Endothelial cell of umbilical vein (primary cell): ENCODE results near the gene GMPPB. TPM values are rescaled to one million over a fixed set of nuclear protein-coding genes. Genes with fewer than 3 reads are reported as not detected.
"Not testable (repeated sequence)": the region's sequence is repeated elsewhere in the genome, so short reads cannot be mapped to it uniquely, and the experiment has no call there.

Experiments used
- BruUV-seq: library from RNA; stranded (reverse); fragments of 400-500 nt; replicated peaks from 2 replicates; lab custom pipeline; 2021; lab: Mats Ljungman, UMichigan
- CTCF ChIA-PET: fragments of 300-600, 350-600 bp; sonication (Branson Sonifier 250); formaldehyde crosslinking; loops from one replicate; lab custom pipeline; 2021; ENCODE audit warnings: antibody characterized with exemption, inconsistent platforms; lab: Charles Lee
- POLR2A ChIA-PET: fragments of 300-600, 350-600 bp; sonication (Branson Sonifier 250); formaldehyde crosslinking; loops from one replicate; lab custom pipeline; 2021; ENCODE audit warnings: antibody characterized with exemption, inconsistent platforms; lab: Charles Lee
- DNase-seq: peaks from one replicate; pipeline ENCODE4 v3.0.0-alpha.2; 2011; ENCODE audit warnings: low read depth, low spot score
- FAIRE-seq: peaks from 2 replicates; lab custom pipeline; 2011; peaks lifted over from hg19 to GRCh38; lab: Jason Lieb, UNC
- H2AFZ ChIP-seq: 2 replicates; pipeline ENCODE4 v1.6.0; 2012; ENCODE audit warnings: low read depth, low read length, control low read depth, inconsistent platforms
- H3K27ac ChIP-seq: 2 replicates; pipeline ENCODE4 v1.5.1; 2011; ENCODE audit warnings: low read depth, mild to moderate bottlenecking, control low read depth, low read length, moderate library complexity; ENCODE audit not compliant: insufficient read depth
- H3K27me3 ChIP-seq, 2 experiments: 2 replicates each; pipeline versions ENCODE4 v1.6.0 to v1.6.1; 2011; ENCODE audit warnings: low read length in 2 of 2, mixed read lengths in 1 of 2; ENCODE audit not compliant: control insufficient read depth in 2 of 2, insufficient read depth in 2 of 2
- H3K36me3 ChIP-seq, 2 experiments: 2 replicates in 1 of 2; 3 replicates in 1 of 2; pipeline ENCODE4 v1.5.1; 2011; ENCODE audit warnings: low read length in 2 of 2, mild to moderate bottlenecking in 1 of 2, moderate library complexity in 1 of 2; ENCODE audit not compliant: control insufficient read depth in 2 of 2, insufficient read depth in 2 of 2; ENCODE audit errors: extremely low read depth in 1 of 2
- H3K4me1 ChIP-seq: 3 replicates; pipeline ENCODE4 v1.5.1; 2011; ENCODE audit warnings: mild to moderate bottlenecking, low read length; ENCODE audit not compliant: control insufficient read depth, insufficient read depth; ENCODE audit errors: extremely low read depth
- H3K4me2 ChIP-seq: 2 replicates; pipeline ENCODE4 v1.6.1; 2011; ENCODE audit warnings: low read length, control low read depth, mixed read lengths; ENCODE audit not compliant: insufficient read depth
- H3K4me3 ChIP-seq, 3 experiments: fragments of 200-600 bp in 1 of 3; sonication (generic), shearing (Covaris generic) in 1 of 3; replicated peaks in 1 of 3; 2 replicates each; pipeline ENCODE4 v1.5.1; 2011 to 2016; ENCODE audit warnings: control low read depth in 3 of 3, low read length in 3 of 3, mild to moderate bottlenecking in 2 of 3, inconsistent platforms in 1 of 3, low read depth in 1 of 3, moderate library complexity in 1 of 3; ENCODE audit not compliant: insufficient read depth in 1 of 3
- H3K79me2 ChIP-seq: 2 replicates; pipeline ENCODE4 v1.6.0; 2012; ENCODE audit warnings: low read length, inconsistent platforms; ENCODE audit not compliant: control insufficient read depth, insufficient read depth
- H3K9ac ChIP-seq: replicated peaks from 2 replicates; pipeline ENCODE3; 2011; ENCODE audit warnings: low read length, control low read depth; ENCODE audit not compliant: insufficient read depth; ENCODE audit errors: extremely low read depth
- H3K9me1 ChIP-seq: replicated peaks from 3 replicates; pipeline ENCODE4 v1.6.0; 2011; ENCODE audit warnings: mild to moderate bottlenecking, low read length; ENCODE audit not compliant: control insufficient read depth, insufficient read depth; ENCODE audit errors: extremely low read depth
- H3K9me3 ChIP-seq: replicated peaks from 2 replicates; pipeline ENCODE4 v1.5.1; 2012; ENCODE audit warnings: low read length, inconsistent platforms; ENCODE audit not compliant: control insufficient read depth, insufficient read depth
- H4K20me1 ChIP-seq: replicated peaks from 2 replicates; pipeline ENCODE3; 2011; ENCODE audit warnings: mild to moderate bottlenecking, low read length; ENCODE audit not compliant: control insufficient read depth, insufficient read depth; ENCODE audit errors: extremely low read depth
- CTCF ChIP-seq, 2 donors: IDR thresholded peaks; 1 replicate in 1 of 2; 2 replicates in 1 of 2; pipeline ENCODE4 v1.5.1; 2011; ENCODE audit warnings: low read length in 2 of 2, mild to moderate bottlenecking in 2 of 2, moderate library complexity in 2 of 2, control low read depth in 1 of 2, inconsistent platforms in 1 of 2, low read depth in 1 of 2; ENCODE audit not compliant: insufficient read depth in 1 of 2; ENCODE audit errors: extremely low read depth in 1 of 2
- EZH2 ChIP-seq: IDR thresholded peaks from 2 replicates; pipeline ENCODE4 v1.6.1; 2012; ENCODE audit warnings: borderline replicate concordance, low read depth, mild to moderate bottlenecking, moderate library complexity, low read length, inconsistent platforms; ENCODE audit not compliant: severe bottlenecking
- FOS ChIP-seq: IDR thresholded peaks from 2 replicates; pipeline ENCODE4 v1.6.1; 2011; ENCODE audit warnings: mild to moderate bottlenecking, low read length, moderate library complexity, borderline replicate concordance; ENCODE audit not compliant: insufficient read depth
- GATA2 ChIP-seq: IDR thresholded peaks from 2 replicates; pipeline ENCODE4 v1.7.0; 2011; ENCODE audit warnings: low read depth, mild to moderate bottlenecking, moderate library complexity, mixed read lengths, low read length; ENCODE audit not compliant: insufficient read length, insufficient read depth
- JUN ChIP-seq: IDR thresholded peaks from 2 replicates; pipeline ENCODE4 v1.6.1; 2011; ENCODE audit warnings: borderline replicate concordance, low read depth; ENCODE audit not compliant: insufficient read length, insufficient read depth
- MYC ChIP-seq: IDR thresholded peaks from one replicate; pipeline ENCODE4 v1.6.1; 2011; ENCODE audit warnings: mild to moderate bottlenecking, low read depth, low read length
- POLR2A ChIP-seq: IDR thresholded peaks from 2 replicates; pipeline ENCODE4 v1.6.1; 2012; ENCODE audit warnings: low read depth, mild to moderate bottlenecking, control low read depth, low read length
- POLR2AphosphoS5 ChIP-seq: IDR thresholded peaks from 2 replicates; pipeline ENCODE4 v1.6.1; 2012; ENCODE audit warnings: low read depth, mild to moderate bottlenecking, control low read depth, low read length, moderate library complexity; ENCODE audit not compliant: insufficient read depth
- dilution Hi-C: fragments of 300-500 bp; cut with MboI; formaldehyde crosslinking; loops from one replicate; pipeline ENCODE4 v1.15.0; 2019; ENCODE audit warnings: low sequenced_read_pairs; ENCODE audit not compliant: extremely low pct_ligation_motif_present
- intact Hi-C: fragments of 100-400 bp; cut with micrococcal nuclease; formaldehyde crosslinking; loops from one replicate; pipeline ENCODE4 v1.10.0; 2022
- polyA plus RNA-seq, 4 experiments: library from polyadenylated mRNA; depleted of rRNA in 3 of 4; stranded (reverse) in 3 of 4; unstranded in 1 of 4; fragments of >200 nt; gene quantifications; 2 replicates each; pipeline versions ENCODE4 v1.2.1 to v1.2.3, GENCODE V29; 2011 to 2012; ENCODE audit warnings: missing spikeins in 1 of 4
- total RNA-seq: library from RNA; stranded (reverse); gene quantifications from 2 replicates; pipeline ENCODE4 v1.2.3, GENCODE V29; 2021
- TF ChIP-seq, protein P1 (sequence below): IDR thresholded peaks from 2 replicates; pipeline ENCODE4 v1.6.1; 2011; ENCODE audit not compliant: insufficient read depth, insufficient read length

Gene GMPPB
- total and polyA plus RNA-seq, 2 donors (not counting 3 experiments of a cell fraction or from before 2014, with no cell fraction given), result 52.5 to 62.0 TPM

- H3K27ac ChIP-seq, result no peak overlapping the region
- CTCF ChIA-PET, result interaction anchor here (2.5 kb wide), 1 partner anchor 89 kb away, joined by 9 read pairs; no protein-coding TSS in a partner anchor
- no peaks in the 10 kb centered on the region for H3K9me3 ChIP-seq
- intact Hi-C loops (no loop called here), dilution Hi-C loops (no loop called here)
- no peaks in the 10 kb centered on the region for H3K27me3 ChIP-seq
- H3K4me3 ChIP-seq, result no peak overlapping the region
- H3K9me1 ChIP-seq, result no peaks in the 10 kb centered on the region
- POLR2A ChIA-PET, result no interaction called here
- FAIRE-seq (no peak), DNase-seq (no peak)
- peaks cover 5% of the 10 kb centered on the region for H4K20me1 ChIP-seq
- no peak overlapping the region for H2AFZ ChIP-seq
- H3K9ac ChIP-seq, result no peak overlapping the region
- no peaks in the 10 kb centered on the region for H3K36me3 ChIP-seq
- H3K4me2 ChIP-seq, result no peak overlapping the region
- peaks cover 41% of the 10 kb centered on the region for H3K79me2 ChIP-seq
- no peak for TF ChIP-seq CTCF (IDR thresholded peaks at IDR 0.05; ENCODE audit: extremely low read depth in 1 of 2, insufficient read depth in 1 of 2, low read depth in 1 of 2, low read length in 2 of 2)
- no peak for TF ChIP-seq MYC
- TF ChIP-seq FOS, result no peak
- TF ChIP-seq GATA2, result no peak
- no peak for TF ChIP-seq POLR2A
- TF ChIP-seq, protein P1, sequence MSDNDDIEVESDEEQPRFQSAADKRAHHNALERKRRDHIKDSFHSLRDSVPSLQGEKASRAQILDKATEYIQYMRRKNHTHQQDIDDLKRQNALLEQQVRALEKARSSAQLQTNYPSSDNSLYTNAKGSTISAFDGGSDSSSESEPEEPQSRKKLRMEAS, result no peak
- TF ChIP-seq JUN, result no peak
- no peak for TF ChIP-seq EZH2
- TF ChIP-seq POLR2AphosphoS5, result no peak
- peaks cover 13% of the 10 kb centered on the region for H3K4me1 ChIP-seq
- no TSS peak for BruUV-seq
These were observed 26.3 kb upstream of the GMPPB start for GRCh38 chr3:49750056-49750455.

DNA sequence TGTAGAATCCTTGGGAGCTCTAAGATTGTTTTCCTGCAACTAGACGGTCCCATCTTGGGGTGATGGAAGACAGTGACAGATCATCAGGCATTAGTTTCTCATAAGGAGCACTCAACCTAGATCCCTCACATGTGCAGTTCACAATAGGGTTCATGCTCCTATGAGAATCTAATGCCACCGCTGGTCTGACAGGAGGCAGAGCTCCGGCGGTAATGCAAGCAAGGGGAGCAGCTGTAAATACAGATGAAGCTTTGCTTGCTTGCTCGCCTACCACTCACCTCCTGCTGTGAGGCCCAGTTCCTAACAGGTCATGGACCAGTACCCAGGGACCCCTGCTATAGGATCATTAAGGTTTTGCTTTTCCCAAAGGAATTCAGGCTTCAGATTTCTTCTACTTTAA, 25.1 kb upstream of the GMPPB start:
- CTCF ChIA-PET, result interaction anchor here (0.8 to 2.5 kb wide), 6 partner anchors 8 to 209 kb away, joined by 3 to 9 read pairs (median 4); no protein-coding TSS in a partner anchor
- intact Hi-C loops, H3K4me3 ChIP-seq, H3K27me3 ChIP-seq, H3K36me3 ChIP-seq, dilution Hi-C loops, H3K9me3 ChIP-seq, H3K4me2 ChIP-seq, H3K9ac ChIP-seq, DNase-seq, H3K9me1 ChIP-seq, H4K20me1 ChIP-seq, H2AFZ ChIP-seq, POLR2A ChIA-PET, FAIRE-seq, BruUV-seq, H3K27ac ChIP-seq: not testable (repeated sequence)
- Histone ChIP-seq H3K79me2 (peaks cover 37% of the 10 kb centered on the region), H3K4me1 (peaks cover 13% of the 10 kb centered on the region)
